ENCODE results near the gene NUBP2. TPM values are rescaled to one million over a fixed set of nuclear protein-coding genes. Genes with fewer than 3 reads are reported as not detected.

Gene NUBP2
- polyA plus RNA-seq, 1 of the 3 experiments (the other 2 are of a cell fraction), result 73.2 TPM

DNA sequence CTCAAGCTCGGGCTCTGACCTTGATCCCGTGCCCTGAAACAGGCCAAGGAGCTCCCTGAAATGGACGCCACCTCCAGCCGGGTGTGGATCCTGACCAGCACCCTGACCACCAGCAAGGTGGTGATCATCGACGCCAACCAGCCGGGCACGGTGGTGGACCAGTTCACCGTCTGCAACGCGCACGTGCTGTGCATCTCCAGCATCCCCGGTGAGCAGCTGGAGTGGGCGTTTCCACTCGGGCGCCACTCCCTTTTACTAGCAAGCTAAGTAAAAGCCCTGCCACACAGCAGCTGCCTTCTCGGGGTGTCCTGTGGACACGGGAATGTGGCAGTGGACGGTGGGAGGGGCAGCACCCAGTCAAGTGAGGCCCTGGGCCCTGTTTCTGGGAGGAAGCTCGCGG, 17.8 kb upstream of the NUBP2 start:
- H3K4me1 ChIP-seq (ENCODE audit: control insufficient read depth in 1 of 2, insufficient read depth in 2 of 2, low read depth in 1 of 2, low read length in 1 of 2), result peaks cover 0 to 4% of the 10 kb centered on the region in 2 experiments; a peak in 1 of 4 replicates
- H4K20me1 ChIP-seq (ENCODE audit: insufficient read depth), result 0 out of 2 replicates have a peak, but pooled peaks cover 5% of the 10 kb centered on the region
- no peak overlapping the region for H3K9ac ChIP-seq
- H3F3A ChIP-seq (replicated peaks; ENCODE audit: insufficient read depth), result peaks cover 1% of the 10 kb centered on the region
- H3K36me3 ChIP-seq (replicated peaks in 1 of 2; ENCODE audit: control insufficient read depth in 1 of 2, insufficient read depth in 2 of 2, low read length in 1 of 2), result peaks cover under 1 to 82% of the 10 kb centered on the region in 2 experiments
- H3K27me3 ChIP-seq (ENCODE audit: insufficient read depth), result no peaks in the 10 kb centered on the region
- no peak for DNase-seq
- no peak overlapping the region for H3K27ac ChIP-seq (ENCODE audit: low read depth in 2 of 2, low read length in 1 of 2)
- no peaks in the 10 kb centered on the region for H3K9me3 ChIP-seq
- no peak overlapping the region for H2AFZ ChIP-seq (ENCODE audit: low read depth)
- 100% methylated on average over 3 of the region's 21 CpGs for WGBS (ENCODE audit: low lambda C conversion rate)
- ChIA-PET POLR2A (interaction anchor here (1.2 kb wide), 1 partner anchor 12 kb away, joined by 3 read pairs; no protein-coding TSS in a partner anchor), CTCF (interaction anchor here (1.3 to 1.8 kb wide), 4 partner anchors 10 to 164 kb away, joined by 3 to 8 read pairs (median 4); partner anchors contain the start of gene MAPK8IP3)
- no peaks in the 10 kb centered on the region for H3K9me2 ChIP-seq
- H3K4me3 ChIP-seq (ENCODE audit: low read depth in 2 of 2, low read length in 1 of 2), result no peak overlapping the region
- H3K79me2 ChIP-seq (ENCODE audit: insufficient read depth), result no peaks in the 10 kb centered on the region
- H3K4me2 ChIP-seq, result no peak overlapping the region
- no peak for TF ChIP-seq RCOR1 (IDR thresholded peaks at IDR 0.05; ENCODE audit: low read length)
- TF ChIP-seq, protein P1, sequence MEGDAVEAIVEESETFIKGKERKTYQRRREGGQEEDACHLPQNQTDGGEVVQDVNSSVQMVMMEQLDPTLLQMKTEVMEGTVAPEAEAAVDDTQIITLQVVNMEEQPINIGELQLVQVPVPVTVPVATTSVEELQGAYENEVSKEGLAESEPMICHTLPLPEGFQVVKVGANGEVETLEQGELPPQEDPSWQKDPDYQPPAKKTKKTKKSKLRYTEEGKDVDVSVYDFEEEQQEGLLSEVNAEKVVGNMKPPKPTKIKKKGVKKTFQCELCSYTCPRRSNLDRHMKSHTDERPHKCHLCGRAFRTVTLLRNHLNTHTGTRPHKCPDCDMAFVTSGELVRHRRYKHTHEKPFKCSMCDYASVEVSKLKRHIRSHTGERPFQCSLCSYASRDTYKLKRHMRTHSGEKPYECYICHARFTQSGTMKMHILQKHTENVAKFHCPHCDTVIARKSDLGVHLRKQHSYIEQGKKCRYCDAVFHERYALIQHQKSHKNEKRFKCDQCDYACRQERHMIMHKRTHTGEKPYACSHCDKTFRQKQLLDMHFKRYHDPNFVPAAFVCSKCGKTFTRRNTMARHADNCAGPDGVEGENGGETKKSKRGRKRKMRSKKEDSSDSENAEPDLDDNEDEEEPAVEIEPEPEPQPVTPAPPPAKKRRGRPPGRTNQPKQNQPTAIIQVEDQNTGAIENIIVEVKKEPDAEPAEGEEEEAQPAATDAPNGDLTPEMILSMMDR (IDR thresholded peaks at IDR 0.05), result no peak
- TF ChIP-seq FOSL2 (IDR thresholded peaks at IDR 0.05; ENCODE audit: borderline replicate concordance, low read depth), result no peak
- no peak for TF ChIP-seq NFIC (IDR thresholded peaks at IDR 0.05; ENCODE audit: borderline replicate concordance)
- TF ChIP-seq, protein P2, sequence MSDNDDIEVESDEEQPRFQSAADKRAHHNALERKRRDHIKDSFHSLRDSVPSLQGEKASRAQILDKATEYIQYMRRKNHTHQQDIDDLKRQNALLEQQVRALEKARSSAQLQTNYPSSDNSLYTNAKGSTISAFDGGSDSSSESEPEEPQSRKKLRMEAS (IDR thresholded peaks at IDR 0.05; ENCODE audit: low read depth), result no peak
- TF ChIP-seq POLR2AphosphoS5 (IDR thresholded peaks at IDR 0.05; ENCODE audit: low read depth, low read length), result no peak
- TF ChIP-seq, protein P3, sequence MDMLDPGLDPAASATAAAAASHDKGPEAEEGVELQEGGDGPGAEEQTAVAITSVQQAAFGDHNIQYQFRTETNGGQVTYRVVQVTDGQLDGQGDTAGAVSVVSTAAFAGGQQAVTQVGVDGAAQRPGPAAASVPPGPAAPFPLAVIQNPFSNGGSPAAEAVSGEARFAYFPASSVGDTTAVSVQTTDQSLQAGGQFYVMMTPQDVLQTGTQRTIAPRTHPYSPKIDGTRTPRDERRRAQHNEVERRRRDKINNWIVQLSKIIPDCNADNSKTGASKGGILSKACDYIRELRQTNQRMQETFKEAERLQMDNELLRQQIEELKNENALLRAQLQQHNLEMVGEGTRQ (IDR thresholded peaks at IDR 0.05; ENCODE audit: borderline replicate concordance, low read depth, low read length), result no peak
- TF ChIP-seq GABPA (IDR thresholded peaks at IDR 0.05; ENCODE audit: low read depth), result no peak
- TF ChIP-seq CHD2 (IDR thresholded peaks at IDR 0.05; ENCODE audit: low read length, partially characterized antibody), result no peak
- no peak for TF ChIP-seq RAD21 (IDR thresholded peaks at IDR 0.05; ENCODE audit: low read length)
- TF ChIP-seq, protein P4, sequence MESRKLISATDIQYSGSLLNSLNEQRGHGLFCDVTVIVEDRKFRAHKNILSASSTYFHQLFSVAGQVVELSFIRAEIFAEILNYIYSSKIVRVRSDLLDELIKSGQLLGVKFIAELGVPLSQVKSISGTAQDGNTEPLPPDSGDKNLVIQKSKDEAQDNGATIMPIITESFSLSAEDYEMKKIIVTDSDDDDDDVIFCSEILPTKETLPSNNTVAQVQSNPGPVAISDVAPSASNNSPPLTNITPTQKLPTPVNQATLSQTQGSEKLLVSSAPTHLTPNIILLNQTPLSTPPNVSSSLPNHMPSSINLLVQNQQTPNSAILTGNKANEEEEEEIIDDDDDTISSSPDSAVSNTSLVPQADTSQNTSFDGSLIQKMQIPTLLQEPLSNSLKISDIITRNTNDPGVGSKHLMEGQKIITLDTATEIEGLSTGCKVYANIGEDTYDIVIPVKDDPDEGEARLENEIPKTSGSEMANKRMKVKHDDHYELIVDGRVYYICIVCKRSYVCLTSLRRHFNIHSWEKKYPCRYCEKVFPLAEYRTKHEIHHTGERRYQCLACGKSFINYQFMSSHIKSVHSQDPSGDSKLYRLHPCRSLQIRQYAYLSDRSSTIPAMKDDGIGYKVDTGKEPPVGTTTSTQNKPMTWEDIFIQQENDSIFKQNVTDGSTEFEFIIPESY (IDR thresholded peaks at IDR 0.05; ENCODE audit: borderline replicate concordance, low read depth), result no peak
- no peak for TF ChIP-seq MEF2A (IDR thresholded peaks at IDR 0.05; ENCODE audit: borderline replicate concordance, low read depth)
- no peak for TF ChIP-seq SIN3A (IDR thresholded peaks at IDR 0.05; ENCODE audit: borderline replicate concordance, low read depth, low read length)

Measured in SK-N-SH (cell line).